ENCODE measurements around the gene SULT1A1. TPM values are rescaled to one million over a fixed set of nuclear protein-coding genes. Genes with fewer than 3 reads are reported as not detected.

The SULT1A1 gene
- total RNA-seq, 2 donors from 2014 or later = 26.7 to 35.6 TPM

DNA sequence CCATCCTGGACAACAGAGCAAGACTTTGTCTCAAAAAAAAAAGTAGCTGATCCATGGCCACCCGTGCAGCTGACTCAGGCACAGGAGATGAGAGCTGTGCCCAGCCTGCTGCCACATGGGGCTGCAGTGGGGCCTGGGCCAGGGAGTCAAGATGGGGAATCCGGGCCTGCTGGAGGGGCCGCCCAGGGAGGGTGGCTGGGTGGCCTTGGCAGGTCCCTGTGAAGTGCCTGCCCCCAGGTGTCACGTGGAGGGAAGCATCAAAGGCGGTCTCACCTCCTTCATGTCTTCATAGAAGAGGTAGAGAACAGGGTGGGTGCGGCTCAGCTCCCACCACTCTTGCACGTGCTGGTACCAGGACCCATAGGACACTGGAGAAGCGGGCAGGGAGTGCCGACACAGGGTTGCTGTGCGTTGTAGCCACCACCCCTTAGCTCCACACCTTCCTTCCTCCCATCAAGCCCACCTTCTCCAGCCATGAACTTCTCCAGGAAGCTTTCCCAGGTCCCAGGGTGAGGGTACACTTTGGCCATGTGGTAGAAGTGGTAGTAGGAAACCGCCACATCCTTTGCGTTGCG, 16.8 kb downstream of the SULT1A1 start:
- Histone ChIP-seq H3K4me1 (peaks cover 28% of the 10 kb centered on the region), H3K27me3 (no peaks in the 10 kb centered on the region), H3K4me3 (no peak overlapping the region), H3K9me3 (no peaks in the 10 kb centered on the region), H3K27ac (no peak overlapping the region), H3K36me3 (replicated peaks in 1 of 2; ENCODE audit: insufficient read depth in 1 of 2, low read depth in 2 of 2) (peaks cover 10 to 11% of the 10 kb centered on the region in 2 donors)
- TF ChIP-seq POLR2A (IDR thresholded peaks at IDR 0.05) = no peak
- TF ChIP-seq, protein P1, sequence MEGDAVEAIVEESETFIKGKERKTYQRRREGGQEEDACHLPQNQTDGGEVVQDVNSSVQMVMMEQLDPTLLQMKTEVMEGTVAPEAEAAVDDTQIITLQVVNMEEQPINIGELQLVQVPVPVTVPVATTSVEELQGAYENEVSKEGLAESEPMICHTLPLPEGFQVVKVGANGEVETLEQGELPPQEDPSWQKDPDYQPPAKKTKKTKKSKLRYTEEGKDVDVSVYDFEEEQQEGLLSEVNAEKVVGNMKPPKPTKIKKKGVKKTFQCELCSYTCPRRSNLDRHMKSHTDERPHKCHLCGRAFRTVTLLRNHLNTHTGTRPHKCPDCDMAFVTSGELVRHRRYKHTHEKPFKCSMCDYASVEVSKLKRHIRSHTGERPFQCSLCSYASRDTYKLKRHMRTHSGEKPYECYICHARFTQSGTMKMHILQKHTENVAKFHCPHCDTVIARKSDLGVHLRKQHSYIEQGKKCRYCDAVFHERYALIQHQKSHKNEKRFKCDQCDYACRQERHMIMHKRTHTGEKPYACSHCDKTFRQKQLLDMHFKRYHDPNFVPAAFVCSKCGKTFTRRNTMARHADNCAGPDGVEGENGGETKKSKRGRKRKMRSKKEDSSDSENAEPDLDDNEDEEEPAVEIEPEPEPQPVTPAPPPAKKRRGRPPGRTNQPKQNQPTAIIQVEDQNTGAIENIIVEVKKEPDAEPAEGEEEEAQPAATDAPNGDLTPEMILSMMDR (IDR thresholded peaks at IDR 0.05) = no peak
- intact Hi-C loops (cut with DNase I) = no loop called here
- 89 to 93% methylated on average over 9 to 13 of the region's 13 CpGs for WGBS, 2 donors
- ATAC-seq (no peak), DNase-seq (no peak)

DNA sequence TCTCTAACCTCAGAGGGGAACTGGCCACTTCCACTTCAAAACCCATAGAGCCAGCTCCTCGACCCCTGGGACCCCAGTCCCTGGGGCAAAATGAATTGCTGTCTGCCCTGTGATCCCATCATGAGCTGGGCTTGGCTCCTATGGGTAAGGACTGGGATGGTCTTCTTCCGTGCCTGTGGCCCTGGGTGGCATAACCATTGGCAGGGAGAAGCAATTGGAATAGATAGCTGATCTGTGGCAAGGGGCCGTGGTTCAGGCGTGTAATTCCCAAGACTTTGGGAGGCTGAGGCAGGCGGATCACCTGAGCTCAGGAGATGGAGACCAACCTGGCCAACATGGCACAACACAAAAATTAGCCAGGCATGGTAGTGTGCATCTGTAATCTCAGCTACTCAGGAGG, 17.3 kb downstream of the SULT1A1 start:
- Histone ChIP-seq H3K36me3 (replicated peaks in 1 of 2; ENCODE audit: insufficient read depth in 1 of 2, low read depth in 2 of 2) (peaks cover 10 to 11% of the 10 kb centered on the region in 2 donors), H3K4me3 (no peak overlapping the region), H3K27ac (no peak overlapping the region), H3K4me1 (peaks cover 24% of the 10 kb centered on the region), H3K27me3 (no peaks in the 10 kb centered on the region), H3K9me3 (no peaks in the 10 kb centered on the region)
- ATAC-seq (no peak), DNase-seq (no peak)
- intact Hi-C loops (cut with DNase I) = no loop called here
- 88 to 90% methylated on average over 3 to 5 of the region's 5 CpGs for WGBS, 2 donors
- TF ChIP-seq, protein P1 (IDR thresholded peaks at IDR 0.05) = no peak
- no peak for TF ChIP-seq POLR2A (IDR thresholded peaks at IDR 0.05)

DNA sequence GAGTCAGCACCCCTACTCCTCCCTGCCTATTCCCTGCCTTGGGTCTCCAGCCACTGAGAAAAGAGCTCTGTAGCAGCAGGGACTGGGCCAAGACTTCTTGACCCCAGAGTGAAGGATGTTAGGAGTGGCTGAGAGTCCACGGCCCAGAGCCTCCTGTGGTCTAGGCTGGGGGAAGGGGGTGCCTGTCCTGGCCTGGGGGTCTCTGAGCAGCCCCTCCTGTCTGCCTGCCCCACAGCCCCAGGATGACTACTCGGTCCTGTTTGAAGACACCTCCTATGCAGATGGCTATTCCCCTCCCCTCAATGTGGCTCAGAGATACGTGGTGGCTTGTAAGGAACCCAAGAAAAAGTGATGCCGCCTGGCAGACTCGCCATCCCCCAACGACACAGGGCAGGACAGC, 18.5 kb downstream of the SULT1A1 start:
- WGBS, 2 donors = 75 to 91% methylated on average over 5 to 6 of the region's 6 CpGs
- Histone ChIP-seq H3K36me3 (replicated peaks in 1 of 2; ENCODE audit: insufficient read depth in 1 of 2, low read depth in 2 of 2) (peaks cover 11 to 12% of the 10 kb centered on the region in 2 donors), H3K27me3 (no peaks in the 10 kb centered on the region), H3K9me3 (no peaks in the 10 kb centered on the region), H3K4me3 (no peak overlapping the region), H3K27ac (no peak overlapping the region), H3K4me1 (peaks cover 12% of the 10 kb centered on the region)
- ATAC-seq (no peak), DNase-seq (no peak)
- TF ChIP-seq POLR2A (IDR thresholded peaks at IDR 0.05) = no peak
- TF ChIP-seq, protein P1 (IDR thresholded peaks at IDR 0.05) = no peak
- intact Hi-C loops (cut with DNase I) = no loop called here

DNA sequence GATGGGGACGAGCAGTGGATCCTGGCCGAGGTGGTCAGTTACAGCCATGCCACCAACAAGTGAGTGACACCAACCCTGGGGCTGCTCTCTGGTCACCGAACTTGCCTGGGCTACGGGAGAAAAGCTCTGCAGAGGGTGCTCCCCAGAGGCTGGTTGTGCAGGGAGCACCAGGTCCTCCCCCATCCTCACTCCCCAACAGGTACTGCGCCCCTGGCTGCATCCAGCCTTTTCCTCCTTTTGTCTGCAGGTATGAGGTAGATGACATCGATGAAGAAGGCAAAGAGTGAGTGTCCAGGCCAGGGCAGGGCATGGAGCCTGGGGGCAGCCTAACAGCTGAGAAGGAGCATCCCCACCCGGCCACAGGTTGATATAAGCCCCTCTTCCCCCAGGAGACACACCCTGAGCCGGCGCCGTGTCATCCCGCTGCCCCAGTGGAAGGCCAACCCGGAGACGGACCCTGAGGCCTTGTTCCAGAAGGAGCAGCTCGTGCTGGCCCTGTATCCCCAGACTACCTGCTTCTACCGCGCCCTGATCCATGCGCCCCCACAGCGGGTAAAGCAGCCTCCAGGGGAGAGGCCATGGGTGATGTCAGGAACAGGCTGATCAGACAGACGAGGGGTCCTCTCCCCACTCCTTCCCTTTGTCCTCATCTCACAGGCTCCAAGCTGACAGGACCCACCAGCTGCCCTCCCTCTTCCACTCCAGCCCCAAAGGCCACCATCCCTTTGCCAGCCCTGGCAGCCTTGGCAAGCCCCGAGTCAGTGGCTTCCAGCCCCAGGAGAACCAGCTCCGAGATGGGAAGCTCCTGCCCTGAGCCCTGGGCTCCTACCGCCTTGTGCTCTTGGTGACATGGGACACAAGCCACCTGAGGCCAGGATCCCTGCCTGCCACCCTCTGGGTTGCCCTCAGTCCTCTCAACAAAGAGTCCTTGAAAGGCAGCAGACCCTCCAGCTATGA, 19.2 kb downstream of the SULT1A1 start:
- H3K27ac ChIP-seq = no peak overlapping the region
- peaks cover 11% of the 10 kb centered on the region for H3K4me1 ChIP-seq
- H3K4me3 ChIP-seq = no peak overlapping the region
- WGBS, 2 donors = 92 to 96% methylated on average over 15 to 22 of the region's 22 CpGs
- DNase-seq (no peak), ATAC-seq (no peak)
- intact Hi-C loops (cut with DNase I) = no loop called here
- TF ChIP-seq, protein P1 (IDR thresholded peaks at IDR 0.05) = no peak
- no peak for TF ChIP-seq POLR2A (IDR thresholded peaks at IDR 0.05)
- H3K27me3 ChIP-seq = no peaks in the 10 kb centered on the region
- H3K36me3 ChIP-seq (replicated peaks in 1 of 2; ENCODE audit: insufficient read depth in 1 of 2, low read depth in 2 of 2) = peaks cover 11 to 12% of the 10 kb centered on the region in 2 donors
- no peaks in the 10 kb centered on the region for H3K9me3 ChIP-seq
